CD8-positive, alpha-beta memory T cell (primary cell): ENCODE measurements around the gene TGFB3. TPM values are rescaled to one million over a fixed set of nuclear protein-coding genes. Genes with fewer than 3 reads are reported as not detected.

Source experiments
- CTCF ChIA-PET: fragments of 350-600 bp; sonication (Branson Sonifier 250); formaldehyde crosslinking; loops from one replicate; lab custom pipeline; 2021; ENCODE audit warnings: antibody characterized with exemption; lab: Charles Lee
- POLR2A ChIA-PET: fragments of 350-600 bp; sonication (Branson Sonifier 250); formaldehyde crosslinking; loops from one replicate; lab custom pipeline; 2021; ENCODE audit warnings: antibody characterized with exemption; lab: Charles Lee
- DNase-seq, 5 donors: peaks; one replicate each; pipeline versions ENCODE4 v3.0.0 to v3.0.0-alpha.2; 2020 to 2022; ENCODE audit warnings: mixed read lengths in 1 of 5
- H3K27ac ChIP-seq: one replicate; pipeline ENCODE4 v1.7.0; 2013; ENCODE audit warnings: low read depth, mild to moderate bottlenecking, low read length, moderate library complexity
- H3K27me3 ChIP-seq: 2 replicates; pipeline ENCODE4 v1.7.0; 2013; ENCODE audit warnings: low read length, mild to moderate bottlenecking; ENCODE audit not compliant: insufficient read depth, poor library complexity, severe bottlenecking
- H3K36me3 ChIP-seq: 2 replicates; pipeline ENCODE4 v1.7.0; 2013; ENCODE audit warnings: mild to moderate bottlenecking, low read length, moderate library complexity; ENCODE audit not compliant: insufficient read depth
- H3K4me1 ChIP-seq: 2 replicates; pipeline ENCODE4 v1.7.0; 2013; ENCODE audit warnings: mild to moderate bottlenecking, low read length, moderate library complexity; ENCODE audit not compliant: insufficient read depth
- H3K4me3 ChIP-seq: 2 replicates; pipeline ENCODE4 v1.7.0; 2013; ENCODE audit warnings: mild to moderate bottlenecking, low read length
- H3K9me3 ChIP-seq: 2 replicates; pipeline ENCODE4 v1.7.0; 2013; ENCODE audit warnings: mild to moderate bottlenecking, low read length
- H3K27ac Mint-ChIP-seq, 8 donors: one replicate each; pipeline ENCODE4 v1.8.0; 2020 to 2021; ENCODE audit warnings: mixed read lengths in 8 of 8, mild to moderate bottlenecking in 6 of 8, inconsistent platforms in 3 of 8, moderate library complexity in 3 of 8
- H3K27me3 Mint-ChIP-seq, 2 donors: one replicate each; pipeline ENCODE4 v1.8.0; 2020 to 2021; ENCODE audit warnings: mixed read lengths in 2 of 2, mild to moderate bottlenecking in 1 of 2, moderate library complexity in 1 of 2
- H3K36me3 Mint-ChIP-seq, 3 donors: one replicate each; pipeline ENCODE4 v1.8.0; 2020 to 2021; ENCODE audit warnings: mixed read lengths in 3 of 3, inconsistent platforms in 1 of 3, mild to moderate bottlenecking in 1 of 3
- H3K4me1 Mint-ChIP-seq, 3 donors: one replicate each; pipeline ENCODE4 v1.8.0; 2020 to 2021; ENCODE audit warnings: mixed read lengths in 3 of 3, inconsistent platforms in 1 of 3, mild to moderate bottlenecking in 1 of 3
- H3K4me3 Mint-ChIP-seq, 7 donors: one replicate each; pipeline ENCODE4 v1.8.0; 2020 to 2021; ENCODE audit warnings: mixed read lengths in 7 of 7, mild to moderate bottlenecking in 6 of 7, moderate library complexity in 4 of 7, inconsistent platforms in 2 of 7
- H3K9me3 Mint-ChIP-seq, 5 donors: one replicate each; pipeline ENCODE4 v1.8.0; 2020 to 2022; ENCODE audit warnings: mixed read lengths in 5 of 5, mild to moderate bottlenecking in 3 of 5, moderate library complexity in 2 of 5, inconsistent platforms in 1 of 5
- polyA plus RNA-seq: library from polyadenylated mRNA; unstranded; fragments of 300-500 nt; fragmentation: Illumina TruSeq; gene quantifications from one replicate; pipeline ENCODE4 v1.2.3, GENCODE V29; 2021
- total RNA-seq, 2 experiments: library from RNA; stranded (reverse); gene quantifications; one replicate each; pipeline ENCODE4 v1.2.3, GENCODE V29; 2021

The TGFB3 gene
- total and polyA plus RNA-seq, 3 experiments from 2014 or later: 0.32 to 2.8 (median 2.6) TPM

GRCh38 chr14:75979648-75980565, 1.9 kb downstream of the TGFB3 start:
- ChIA-PET CTCF (interaction anchor here (0.9 to 6.6 kb wide), 4 partner anchors 11 to 403 kb away, joined by 3 to 81 read pairs (median 4); no protein-coding TSS in a partner anchor), POLR2A (no interaction called here)
- Histone ChIP-seq H3K9me3 (no peaks in the 10 kb centered on the region), H3K36me3 (no peaks in the 10 kb centered on the region), H3K4me3 (no peak overlapping the region), H3K4me1 (peaks cover 14% of the 10 kb centered on the region), H3K27ac (no peak overlapping the region), H3K27me3 (no peaks in the 10 kb centered on the region)
- peaks cover 33 to 49% (median 36%) of the 10 kb centered on the region in 3 donors for H3K4me1 Mint-ChIP-seq
- H3K36me3 Mint-ChIP-seq: peaks cover 0 to 2% (median 0%) of the 10 kb centered on the region in 3 donors
- H3K4me3 Mint-ChIP-seq: peak overlapping the region in 6 of 7 donors; percentile 4 to 89 (median 39)
- no peak for DNase-seq
- H3K27me3 Mint-ChIP-seq: peaks cover 0 to 3% of the 10 kb centered on the region in 2 donors
- no peaks in the 10 kb centered on the region for H3K9me3 Mint-ChIP-seq
- H3K27ac Mint-ChIP-seq: peak overlapping the region in 4 of 8 donors; percentile 11 to 63 (median 30)

GRCh38 chr14:75979071-75979571, 2.7 kb downstream of the TGFB3 start:
- peak overlapping the region in 4 of 7 donors; percentile 24 to 74 (median 39) for H3K4me3 Mint-ChIP-seq

GRCh38 chr14:75978249-75978731, 3.5 kb downstream of the TGFB3 start:
- peak in 2 of 5 donors; percentile 6 to 30 for DNase-seq
- H3K27me3 ChIP-seq: no peaks in the 10 kb centered on the region
- H3K36me3 ChIP-seq: no peaks in the 10 kb centered on the region
- no peaks in the 10 kb centered on the region for H3K9me3 Mint-ChIP-seq
- peaks cover 0 to 2% (median 0%) of the 10 kb centered on the region in 3 donors for H3K36me3 Mint-ChIP-seq
- H3K27me3 Mint-ChIP-seq: peaks cover 0 to 3% of the 10 kb centered on the region in 2 donors
- ChIA-PET POLR2A (no interaction called here), CTCF (interaction anchor here (0.7 to 6.6 kb wide), 3 partner anchors 71 to 269 kb away, joined by 3 to 81 read pairs (median 6); no protein-coding TSS in a partner anchor)
- H3K4me1 ChIP-seq: peaks cover 14% of the 10 kb centered on the region
- no peak overlapping the region for H3K4me3 ChIP-seq
- H3K9me3 ChIP-seq: no peaks in the 10 kb centered on the region
- H3K4me3 Mint-ChIP-seq: peak overlapping the region in 3 of 7 donors; percentile 16 to 76 (median 50)
- H3K4me1 Mint-ChIP-seq: peaks cover 33 to 47% (median 36%) of the 10 kb centered on the region in 3 donors
- H3K27ac ChIP-seq: no peak overlapping the region
- peak overlapping the region in 5 of 8 donors; percentile 19 to 96 (median 40) for H3K27ac Mint-ChIP-seq

More at GRCh38 chr14:75979071-75979571, 2.7 kb downstream of the TGFB3 start:
- no peaks in the 10 kb centered on the region for H3K9me3 ChIP-seq
- Mint-ChIP-seq H3K27ac (peak overlapping the region in 2 of 8 donors; percentile 9 to 32), H3K4me1 (peaks cover 33 to 47% (median 36%) of the 10 kb centered on the region in 3 donors), H3K9me3 (no peaks in the 10 kb centered on the region), H3K27me3 (peaks cover 0 to 3% of the 10 kb centered on the region in 2 donors), H3K36me3 (peaks cover 0 to 2% (median 0%) of the 10 kb centered on the region in 3 donors)
- ChIA-PET CTCF (interaction anchor here (0.9 to 6.6 kb wide), 4 partner anchors 12 to 402 kb away, joined by 3 to 81 read pairs (median 4); no protein-coding TSS in a partner anchor), POLR2A (no interaction called here)
- H3K36me3 ChIP-seq: no peaks in the 10 kb centered on the region
- DNase-seq: no peak
- no peak overlapping the region for H3K4me3 ChIP-seq
- no peak overlapping the region for H3K27ac ChIP-seq
- H3K27me3 ChIP-seq: no peaks in the 10 kb centered on the region
- H3K4me1 ChIP-seq: peaks cover 14% of the 10 kb centered on the region

GRCh38 chr14:75977582-75977943, 4.2 kb downstream of the TGFB3 start:
- H3K9me3 ChIP-seq: no peaks in the 10 kb centered on the region
- H3K27ac ChIP-seq: no peak overlapping the region
- no peaks in the 10 kb centered on the region for H3K36me3 ChIP-seq
- Mint-ChIP-seq H3K27ac (peak overlapping the region in 1 of 8 donors; percentile 27), H3K9me3 (no peaks in the 10 kb centered on the region), H3K36me3 (peaks cover 0 to 2% (median 0%) of the 10 kb centered on the region in 3 donors), H3K27me3 (peaks cover 0 to 3% of the 10 kb centered on the region in 2 donors), H3K4me3 (peak overlapping the region in 1 of 7 donors; percentile 15), H3K4me1 (peaks cover 31 to 41% (median 32%) of the 10 kb centered on the region in 3 donors)
- ChIA-PET POLR2A (no interaction called here), CTCF (interaction anchor here (6.6 kb wide), 1 partner anchor 71 kb away, joined by 81 read pairs; no protein-coding TSS in a partner anchor)
- no peaks in the 10 kb centered on the region for H3K27me3 ChIP-seq
- no peak overlapping the region for H3K4me3 ChIP-seq
- DNase-seq: no peak
- peaks cover 14% of the 10 kb centered on the region for H3K4me1 ChIP-seq

- no peaks in the 10 kb centered on the region for H3K9me3 Mint-ChIP-seq
- peaks cover 0 to 3% of the 10 kb centered on the region in 2 donors for H3K27me3 Mint-ChIP-seq
- ChIA-PET CTCF (no interaction called here), POLR2A (no interaction called here)
- H3K27me3 ChIP-seq: no peaks in the 10 kb centered on the region
- H3K27ac Mint-ChIP-seq: peak overlapping the region in 1 of 8 donors; percentile 27
- no peak overlapping the region for H3K4me3 ChIP-seq
- no peaks in the 10 kb centered on the region for H3K36me3 ChIP-seq
- no peak overlapping the region for H3K27ac ChIP-seq
- no peaks in the 10 kb centered on the region for H3K9me3 ChIP-seq
- H3K4me3 Mint-ChIP-seq: no peak overlapping the region
- H3K4me1 ChIP-seq: peaks cover 14% of the 10 kb centered on the region
- H3K4me1 Mint-ChIP-seq: peaks cover 30 to 41% (median 32%) of the 10 kb centered on the region in 3 donors
- peaks cover 0 to 1% (median 0%) of the 10 kb centered on the region in 3 donors for H3K36me3 Mint-ChIP-seq
- DNase-seq: no peak
These were observed 4.8 kb downstream of the TGFB3 start for GRCh38 chr14:75976826-75977581.

- Histone ChIP-seq H3K27me3 (no peaks in the 10 kb centered on the region), H3K9me3 (no peaks in the 10 kb centered on the region), H3K36me3 (no peaks in the 10 kb centered on the region), H3K27ac (no peak overlapping the region), H3K4me3 (no peak overlapping the region), H3K4me1 (no peaks in the 10 kb centered on the region)
- H3K27me3 Mint-ChIP-seq: no peaks in the 10 kb centered on the region
- no peak for DNase-seq
- peaks cover 0 to under 1% (median 0%) of the 10 kb centered on the region in 3 donors for H3K4me1 Mint-ChIP-seq
- no peak overlapping the region for H3K27ac Mint-ChIP-seq
- no peaks in the 10 kb centered on the region for H3K9me3 Mint-ChIP-seq
- ChIA-PET POLR2A (no interaction called here), CTCF (interaction anchor here (1.9 kb wide), 1 partner anchor 10 kb away, joined by 6 read pairs; no protein-coding TSS in a partner anchor)
- H3K36me3 Mint-ChIP-seq: peaks cover 0 to 12% (median 2%) of the 10 kb centered on the region in 3 donors
- no peak overlapping the region for H3K4me3 Mint-ChIP-seq
These were observed 8.9 kb downstream of the TGFB3 start for GRCh38 chr14:75972801-75973421.

- H3K27me3 Mint-ChIP-seq: no peaks in the 10 kb centered on the region
- ChIA-PET POLR2A (interaction anchor here (0.6 kb wide), 1 partner anchor 285 kb away, joined by 3 read pairs; no protein-coding TSS in a partner anchor), CTCF (interaction anchor here (1.9 kb wide), 1 partner anchor 11 kb away, joined by 6 read pairs; no protein-coding TSS in a partner anchor)
- Histone ChIP-seq H3K9me3 (no peaks in the 10 kb centered on the region), H3K36me3 (no peaks in the 10 kb centered on the region), H3K4me3 (no peak overlapping the region), H3K27ac (no peak overlapping the region), H3K4me1 (no peaks in the 10 kb centered on the region), H3K27me3 (no peaks in the 10 kb centered on the region)
- no peak overlapping the region for H3K27ac Mint-ChIP-seq
- no peak for DNase-seq
- peaks cover 0 to 14% (median 2%) of the 10 kb centered on the region in 3 donors for H3K36me3 Mint-ChIP-seq
- no peaks in the 10 kb centered on the region for H3K4me1 Mint-ChIP-seq
- H3K9me3 Mint-ChIP-seq: no peaks in the 10 kb centered on the region
- no peak overlapping the region for H3K4me3 Mint-ChIP-seq
These were observed 10.3 kb downstream of the TGFB3 start for GRCh38 chr14:75971509-75971908.
